GM06990 (cell line): ENCODE data around the gene NR5A1.

ENCODE experiments used
- DNase-seq: peaks from one replicate; pipeline ENCODE4 v3.0.0-alpha.2; 2011; ENCODE audit not compliant: insufficient read length; ENCODE audit errors: extremely low read depth
- H3K27me3 ChIP-seq: replicated peaks from 2 replicates; pipeline ENCODE4 v1.6.0; 2011; ENCODE audit warnings: low read length; ENCODE audit not compliant: control insufficient read depth, insufficient read depth
- H3K36me3 ChIP-seq: 2 replicates; pipeline ENCODE4 v1.5.1; 2011; ENCODE audit warnings: low read length; ENCODE audit not compliant: control insufficient read depth, insufficient read depth
- H3K4me3 ChIP-seq: replicated peaks from 2 replicates; pipeline ENCODE4 v1.5.1; 2011; ENCODE audit warnings: low read depth, mild to moderate bottlenecking, control low read depth, low read length
- CTCF ChIP-seq: IDR thresholded peaks from 2 replicates; pipeline ENCODE4 v1.5.1; 2011; ENCODE audit warnings: low read length, control low read depth, mild to moderate bottlenecking, inconsistent platforms; ENCODE audit not compliant: insufficient read depth, poor library complexity, severe bottlenecking

The NR5A1 gene

GRCh38 chr9:124438091-124438490, 69.1 kb downstream of the NR5A1 start:
- H3K4me3 ChIP-seq, result no peak overlapping the region
- no peaks in the 10 kb centered on the region for H3K36me3 ChIP-seq
- no peak for TF ChIP-seq CTCF
- no peaks in the 10 kb centered on the region; the same call in 1 of the 2 replicates for H3K27me3 ChIP-seq
- DNase-seq, result no peak

- Histone ChIP-seq H3K4me3 (no peak overlapping the region), H3K27me3 (no peaks in the 10 kb centered on the region; the same call in 1 of the 2 replicates), H3K36me3 (no peaks in the 10 kb centered on the region)
- no peak for DNase-seq
- TF ChIP-seq CTCF, result no peak
Observed at GRCh38 chr9:124437086-124437485, 70.1 kb downstream of the NR5A1 start.

DNA sequence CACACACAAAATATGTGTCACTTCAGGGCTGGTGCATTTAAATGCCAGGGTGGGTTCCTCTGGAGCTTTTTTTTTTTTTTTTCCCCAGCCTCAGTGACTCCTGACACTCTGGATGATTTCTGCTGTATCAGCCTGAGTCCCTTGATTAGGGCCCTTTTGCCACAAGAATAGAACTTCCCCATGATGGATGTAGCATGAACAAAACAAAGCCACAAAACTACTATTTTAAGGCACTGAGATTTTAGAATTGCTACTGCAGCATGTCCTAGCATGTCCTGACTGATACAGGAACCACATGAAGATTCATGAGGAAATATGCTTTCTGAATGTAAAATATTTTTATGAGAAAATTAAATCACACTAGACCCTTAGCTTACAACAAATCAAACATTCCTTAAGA, 70.9 kb downstream of the NR5A1 start:
- H3K27me3 ChIP-seq, result no peaks in the 10 kb centered on the region; the same call in 1 of the 2 replicates
- no peaks in the 10 kb centered on the region for H3K36me3 ChIP-seq
- H3K4me3 ChIP-seq, result no peak overlapping the region
- no peak for DNase-seq
- no peak for TF ChIP-seq CTCF
